Activated T-helper 17 cell treated with anti-CD3 and anti-CD28 coated beads, Interleukin-2, amount 50 U/mL, for 72 hours (primary cell): ENCODE data around the gene ZNF543. TPM values are rescaled to one million over a fixed set of nuclear protein-coding genes. Genes with fewer than 3 reads are reported as not detected.
"Not testable (repeated sequence)": the region's sequence is repeated elsewhere in the genome, so short reads cannot be mapped to it uniquely, and the experiment has no call there.

Source experiments
- ATAC-seq: fragments of 150-1000 bp; cut with Tn5 transposase; replicated peaks from 2 replicates; pipeline ENCODE4 v1.10.0; 2021; ENCODE audit warnings: mild to moderate bottlenecking, moderate library complexity
- H3K27ac Mint-ChIP-seq: one replicate; pipeline ENCODE4 v1.8.0; 2022; ENCODE audit warnings: mixed read lengths
- H3K27me3 Mint-ChIP-seq: one replicate; pipeline ENCODE4 v1.8.0; 2022; ENCODE audit warnings: mixed read lengths
- H3K36me3 Mint-ChIP-seq: one replicate; pipeline ENCODE4 v1.8.0; 2022; ENCODE audit warnings: low read depth, mild to moderate bottlenecking, mixed read lengths
- H3K4me1 Mint-ChIP-seq: one replicate; pipeline ENCODE4 v1.8.0; 2022; ENCODE audit warnings: mixed read lengths
- H3K4me3 Mint-ChIP-seq: one replicate; pipeline ENCODE4 v1.8.0; 2022; ENCODE audit warnings: mild to moderate bottlenecking, mixed read lengths
- H3K9me3 Mint-ChIP-seq: one replicate; pipeline ENCODE4 v1.8.0; 2022; ENCODE audit warnings: mixed read lengths
- total RNA-seq, 2 donors: library from RNA; stranded (reverse); gene quantifications; one replicate each; pipeline ENCODE4 v1.2.3, GENCODE V29; 2022

The ZNF543 gene
- total RNA-seq, 2 donors from 2014 or later = 6.6 to 6.7 TPM

- H3K9me3 Mint-ChIP-seq = peaks cover 22% of the 10 kb centered on the region
- H3K4me1 Mint-ChIP-seq = peaks cover 31% of the 10 kb centered on the region
Observed at GRCh38 chr19:57350877-57351805, 30.9 kb downstream of the ZNF543 start, which contains the start of gene ZNF304. Gene ZNF304, plus strand, starts transcription at chr19:57351271. Its CDS starts 394 bp downstream, at chr19:57351665.

GRCh38 chr19:57351867-57352266, 31.6 kb downstream of the ZNF543 start:
- no peak for ATAC-seq
- Mint-ChIP-seq H3K27me3 (peaks cover 4% of the 10 kb centered on the region), H3K4me1 (peaks cover 31% of the 10 kb centered on the region), H3K36me3 (peaks cover 61% of the 10 kb centered on the region), H3K4me3 (peak overlapping the region; percentile 98), H3K9me3 (peaks cover 23% of the 10 kb centered on the region), H3K27ac (peak overlapping the region; percentile 97)

More at GRCh38 chr19:57350877-57351805, 30.9 kb downstream of the ZNF543 start, which contains the start of gene ZNF304:
- Mint-ChIP-seq H3K4me3 (peak within 1 kb of the TSS; percentile 98), H3K27ac (peak within 1 kb of the TSS; percentile 97), H3K27me3 (peaks cover 4% of the 10 kb centered on the region), H3K36me3 (peaks cover 54% of the 10 kb centered on the region)
- peak; percentile 100 for ATAC-seq

GRCh38 chr19:57355916-57356315, 35.6 kb downstream of the ZNF543 start:
- H3K27ac Mint-ChIP-seq = no peak overlapping the region
- no peaks in the 10 kb centered on the region for H3K27me3 Mint-ChIP-seq
- no peak overlapping the region for H3K4me3 Mint-ChIP-seq
- no peak for ATAC-seq
- H3K9me3 Mint-ChIP-seq = peaks cover 26% of the 10 kb centered on the region
- peaks cover 71% of the 10 kb centered on the region for H3K36me3 Mint-ChIP-seq
- peaks cover 28% of the 10 kb centered on the region for H3K4me1 Mint-ChIP-seq

DNA sequence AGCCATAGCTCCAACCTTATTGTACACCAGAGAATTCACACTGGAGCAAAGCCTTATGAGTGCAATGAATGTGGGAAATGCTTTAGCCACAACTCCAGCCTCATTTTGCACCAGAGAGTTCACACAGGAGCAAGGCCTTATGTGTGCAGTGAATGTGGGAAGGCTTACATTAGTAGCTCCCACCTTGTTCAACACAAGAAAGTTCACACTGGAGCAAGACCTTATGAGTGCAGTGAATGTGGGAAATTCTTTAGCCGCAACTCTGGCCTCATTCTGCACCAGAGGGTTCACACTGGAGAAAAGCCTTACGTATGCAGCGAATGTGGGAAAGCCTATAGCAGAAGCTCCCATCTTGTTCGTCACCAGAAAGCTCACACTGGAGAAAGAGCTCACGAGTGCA, 37.1 kb downstream of the ZNF543 start:
- peaks cover 14% of the 10 kb centered on the region for H3K4me1 Mint-ChIP-seq
- H3K27me3 Mint-ChIP-seq = no peaks in the 10 kb centered on the region
- no peak overlapping the region for H3K27ac Mint-ChIP-seq
- H3K9me3 Mint-ChIP-seq = peaks cover 23% of the 10 kb centered on the region
- no peak for ATAC-seq
- no peak overlapping the region for H3K4me3 Mint-ChIP-seq
- H3K36me3 Mint-ChIP-seq = peaks cover 56% of the 10 kb centered on the region

DNA sequence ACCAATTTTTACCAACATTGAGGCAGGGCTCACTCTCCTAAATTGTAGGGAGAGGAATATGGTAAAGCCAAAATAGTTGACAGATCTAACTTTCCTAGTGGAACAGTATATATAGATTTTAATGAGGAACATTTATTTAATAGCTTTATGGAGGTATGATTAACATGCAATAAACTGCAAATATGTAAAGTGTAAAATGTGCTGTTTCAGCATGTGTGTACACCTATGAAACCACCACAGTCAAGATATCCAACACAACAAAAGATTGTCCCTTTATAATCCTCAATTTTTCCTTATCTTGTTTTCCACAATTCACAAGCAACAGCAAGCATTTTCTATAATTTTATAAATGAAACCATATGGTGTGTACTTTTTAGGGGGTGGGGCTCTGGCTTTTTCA, 39.0 kb downstream of the ZNF543 start:
- H3K4me1 Mint-ChIP-seq = peaks cover 21% of the 10 kb centered on the region

GRCh38 chr19:57362419-57362818, 42.1 kb downstream of the ZNF543 start:
- Mint-ChIP-seq H3K4me1 (peaks cover 18% of the 10 kb centered on the region), H3K36me3 (peaks cover 22% of the 10 kb centered on the region), H3K9me3 (peaks cover 11% of the 10 kb centered on the region), H3K4me3 (peak overlapping the region; percentile 82), H3K27me3 (no peaks in the 10 kb centered on the region), H3K27ac (peak overlapping the region; percentile 96)
- no peak for ATAC-seq

More for the DNA sequence above, 39.0 kb downstream of the ZNF543 start:
- Mint-ChIP-seq H3K36me3 (peaks cover 51% of the 10 kb centered on the region), H3K27me3 (no peaks in the 10 kb centered on the region), H3K4me3 (no peak overlapping the region), H3K27ac (no peak overlapping the region), H3K9me3 (peaks cover 25% of the 10 kb centered on the region)
- no peak for ATAC-seq

- peaks cover 11% of the 10 kb centered on the region for H3K9me3 Mint-ChIP-seq
- ATAC-seq = peak; percentile 97
- H3K27me3 Mint-ChIP-seq = no peaks in the 10 kb centered on the region
- peak within 1 kb of the TSS; percentile 82 for H3K4me3 Mint-ChIP-seq
- peaks cover 18% of the 10 kb centered on the region for H3K4me1 Mint-ChIP-seq
- peak within 1 kb of the TSS; percentile 96 for H3K27ac Mint-ChIP-seq
- H3K36me3 Mint-ChIP-seq = peaks cover 22% of the 10 kb centered on the region
Observed at GRCh38 chr19:57362997-57363687, 42.9 kb downstream of the ZNF543 start, which contains the start of the genes TRAPPC2B and ZNF547. Gene TRAPPC2B, plus strand, starts transcription at chr19:57363551. Its CDS starts 1,283 bp downstream, at chr19:57364834. Gene ZNF547, plus strand, starts transcription at chr19:57363551. Its CDS starts 5,005 bp downstream, at chr19:57368556.

DNA sequence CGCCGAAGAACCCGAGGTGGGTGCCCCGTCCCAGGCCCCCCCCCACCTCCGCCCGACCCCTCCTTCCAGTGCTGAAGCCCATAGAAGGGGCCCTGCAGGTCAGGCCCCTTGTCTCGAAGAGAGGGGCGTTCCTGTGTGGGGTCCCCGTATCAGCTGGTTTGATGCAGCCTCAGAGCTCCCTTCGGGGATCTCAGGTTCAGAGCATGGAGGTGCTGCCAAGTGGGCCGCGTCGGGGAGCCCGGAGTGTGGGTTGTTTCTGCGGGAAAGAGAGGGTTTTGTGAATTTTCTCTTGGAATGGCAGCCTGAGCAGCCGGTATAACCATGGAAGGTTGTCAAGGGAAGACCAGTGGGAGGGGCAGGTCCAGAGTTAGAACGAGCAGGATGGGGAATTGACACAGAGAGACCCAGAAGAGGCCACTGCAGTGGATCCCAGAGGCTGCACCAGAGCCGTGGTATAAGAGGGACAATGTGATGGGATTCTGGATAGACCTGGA, 43.5 kb downstream of the ZNF543 start:
- Mint-ChIP-seq H3K9me3 (peaks cover 9% of the 10 kb centered on the region), H3K4me1 (peaks cover 18% of the 10 kb centered on the region), H3K27ac (peak overlapping the region; percentile 96), H3K27me3 (no peaks in the 10 kb centered on the region), H3K36me3 (peaks cover 16% of the 10 kb centered on the region), H3K4me3 (peak overlapping the region; percentile 82)
- ATAC-seq = peak; percentile 5

- Mint-ChIP-seq H3K27me3 (no peaks in the 10 kb centered on the region), H3K36me3 (peaks cover 37% of the 10 kb centered on the region), H3K9me3 (peaks cover 9% of the 10 kb centered on the region), H3K4me1 (peaks cover 18% of the 10 kb centered on the region), H3K4me3 (no peak overlapping the region), H3K27ac (no peak overlapping the region)
- no peak for ATAC-seq
Observed at GRCh38 chr19:57366776-57367175, 46.5 kb downstream of the ZNF543 start.

GRCh38 chr19:57374179-57374578, 53.9 kb downstream of the ZNF543 start:
- peaks cover 90% of the 10 kb centered on the region for H3K36me3 Mint-ChIP-seq
- no peaks in the 10 kb centered on the region for H3K4me1 Mint-ChIP-seq
- peaks cover 28% of the 10 kb centered on the region for H3K9me3 Mint-ChIP-seq
- no peaks in the 10 kb centered on the region for H3K27me3 Mint-ChIP-seq
- H3K27ac Mint-ChIP-seq = no peak overlapping the region
- ATAC-seq = no peak
- no peak overlapping the region for H3K4me3 Mint-ChIP-seq

DNA sequence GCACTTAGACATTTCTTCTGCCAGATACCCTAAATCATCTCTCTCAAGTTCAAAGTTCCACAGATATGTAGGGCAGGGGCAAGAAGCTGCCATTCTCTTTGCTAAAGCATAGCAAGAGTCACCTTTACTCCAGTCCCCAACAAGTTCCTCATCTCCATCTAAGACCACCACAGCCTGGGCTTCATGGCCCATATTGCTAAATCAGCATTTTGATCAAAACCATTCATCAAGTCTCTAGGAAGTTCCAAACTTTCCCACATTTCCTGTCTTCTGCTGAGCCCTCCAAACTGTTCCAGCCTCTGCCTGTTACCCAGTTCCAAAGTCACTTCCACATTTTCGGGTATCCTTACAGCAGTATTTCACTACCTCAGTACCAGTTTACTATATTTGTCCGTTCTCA, 54.4 kb downstream of the ZNF543 start:
- ATAC-seq, H3K4me1 Mint-ChIP-seq: not testable (repeated sequence)
- H3K9me3 Mint-ChIP-seq = peaks cover 32% of the 10 kb centered on the region

GRCh38 chr19:57376151-57376550, 55.9 kb downstream of the ZNF543 start:
- no peak overlapping the region for H3K4me3 Mint-ChIP-seq
- no peak overlapping the region for H3K27ac Mint-ChIP-seq
- no peak for ATAC-seq
- H3K9me3 Mint-ChIP-seq = peaks cover 39% of the 10 kb centered on the region
- H3K27me3 Mint-ChIP-seq = no peaks in the 10 kb centered on the region
- peaks cover 78% of the 10 kb centered on the region for H3K36me3 Mint-ChIP-seq
- H3K4me1 Mint-ChIP-seq = no peaks in the 10 kb centered on the region

More for the DNA sequence above, 54.4 kb downstream of the ZNF543 start:
- not testable (repeated sequence) for H3K27ac Mint-ChIP-seq, H3K27me3 Mint-ChIP-seq, H3K4me3 Mint-ChIP-seq
- H3K36me3 Mint-ChIP-seq = peaks cover 90% of the 10 kb centered on the region

DNA sequence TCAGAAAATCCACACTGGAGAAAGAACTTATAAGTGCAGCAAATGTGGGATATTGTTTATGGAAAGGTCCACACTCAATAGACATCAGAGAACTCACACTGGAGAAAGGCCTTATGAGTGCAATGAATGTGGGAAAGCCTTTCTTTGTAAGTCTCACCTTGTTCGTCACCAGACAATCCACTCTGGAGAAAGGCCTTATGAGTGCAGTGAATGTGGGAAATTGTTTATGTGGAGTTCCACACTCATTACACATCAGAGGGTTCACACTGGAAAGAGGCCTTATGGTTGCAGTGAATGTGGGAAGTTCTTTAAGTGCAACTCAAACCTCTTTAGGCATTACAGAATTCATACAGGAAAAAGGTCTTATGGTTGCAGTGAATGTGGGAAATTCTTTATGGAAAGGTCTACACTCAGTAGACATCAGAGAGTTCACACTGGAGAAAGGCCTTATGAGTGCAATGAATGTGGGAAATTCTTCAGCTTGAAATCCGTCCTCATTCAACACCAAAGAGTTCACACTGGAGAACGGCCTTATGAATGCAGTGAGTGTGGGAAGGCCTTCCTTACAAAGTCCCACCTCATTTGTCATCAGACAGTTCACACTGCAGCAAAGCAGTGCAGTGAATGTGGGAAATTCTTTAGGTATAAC, 57.4 kb downstream of the ZNF543 start:
- H3K4me1 Mint-ChIP-seq = no peaks in the 10 kb centered on the region
- no peak overlapping the region for H3K27ac Mint-ChIP-seq
- H3K36me3 Mint-ChIP-seq = peaks cover 63% of the 10 kb centered on the region
- no peak for ATAC-seq
- H3K4me3 Mint-ChIP-seq = no peak overlapping the region
- H3K9me3 Mint-ChIP-seq = peaks cover 32% of the 10 kb centered on the region
- H3K27me3 Mint-ChIP-seq = no peaks in the 10 kb centered on the region
